OCI-M1 (cell line): Measurements from ENCODE around the gene KCNA3.
"Not testable (repeated sequence)": the region's sequence is repeated elsewhere in the genome, so short reads cannot be mapped to it uniquely, and the experiment has no call there.

Experiments
- DNase-seq: peaks from one replicate; lab custom pipeline; 2025; lab: John Stamatoyannopoulos, UW

Gene KCNA3

GRCh38 chr1:110677526-110677925, 2.8 kb upstream of the KCNA3 start:
- DNase-seq: no peak

GRCh38 chr1:110676970-110677369, 2.2 kb upstream of the KCNA3 start:
- DNase-seq: no peak

- no peak for DNase-seq
These were observed 486 bp upstream of the KCNA3 start for GRCh38 chr1:110675060-110675791.

- no peak for DNase-seq
These were observed 869 bp downstream of the KCNA3 start for GRCh38 chr1:110673805-110674336.

GRCh38 chr1:110673197-110673701, 1.5 kb downstream of the KCNA3 start:
- DNase-seq: no peak

- no peak for DNase-seq
These were observed 2.0 kb downstream of the KCNA3 start for GRCh38 chr1:110672753-110673108.

- no peak for DNase-seq
These were observed 2.6 kb downstream of the KCNA3 start for GRCh38 chr1:110672001-110672752.

- DNase-seq: no peak
These were observed 3.4 kb downstream of the KCNA3 start for GRCh38 chr1:110671361-110671760.

- no peak for DNase-seq
These were observed 6.2 kb downstream of the KCNA3 start for GRCh38 chr1:110668549-110668948.

GRCh38 chr1:110667776-110668175, 7.0 kb downstream of the KCNA3 start:
- DNase-seq: no peak

GRCh38 chr1:110663241-110663640, 11.5 kb downstream of the KCNA3 start:
- no peak for DNase-seq

- not testable (repeated sequence) for DNase-seq
These were observed 15.2 kb downstream of the KCNA3 start for GRCh38 chr1:110659559-110659958.

- no peak for DNase-seq
These were observed 17.4 kb downstream of the KCNA3 start for GRCh38 chr1:110657351-110657750.

- DNase-seq: no peak
These were observed 24.1 kb downstream of the KCNA3 start for GRCh38 chr1:110650609-110651008.

- no peak for DNase-seq
These were observed 26.3 kb downstream of the KCNA3 start for GRCh38 chr1:110648417-110648816.

GRCh38 chr1:110647254-110647891, 27.4 kb downstream of the KCNA3 start:
- DNase-seq: peak; percentile 17

GRCh38 chr1:110645821-110646735, 28.7 kb downstream of the KCNA3 start:
- no peak for DNase-seq

- DNase-seq: no peak
These were observed 29.5 kb downstream of the KCNA3 start for GRCh38 chr1:110645211-110645610.

GRCh38 chr1:110643879-110644472, 30.8 kb downstream of the KCNA3 start:
- DNase-seq: peak; percentile 38

- DNase-seq: no peak
These were observed 34.9 kb downstream of the KCNA3 start for GRCh38 chr1:110639724-110640386.

- DNase-seq: no peak
These were observed 36.2 kb downstream of the KCNA3 start for GRCh38 chr1:110638556-110638955.
